TTC549 (cell line): ENCODE results near the gene PRKAR1B.
A peak's percentile ranks its signal among the peaks of the same experiment; 100 is the strongest.
"Not testable (repeated sequence)": the region's sequence is repeated elsewhere in the genome, so short reads cannot be mapped to it uniquely, and the experiment has no call there.

Source experiments
- FAIRE-seq: peaks from 2 replicates; lab custom pipeline; 2012; peaks lifted over from hg19 to GRCh38; lab: Jason Lieb, UNC

Gene PRKAR1B

GRCh38 chr7:644381-645305, 82.4 kb downstream of the PRKAR1B start:
- FAIRE-seq = no peak

DNA sequence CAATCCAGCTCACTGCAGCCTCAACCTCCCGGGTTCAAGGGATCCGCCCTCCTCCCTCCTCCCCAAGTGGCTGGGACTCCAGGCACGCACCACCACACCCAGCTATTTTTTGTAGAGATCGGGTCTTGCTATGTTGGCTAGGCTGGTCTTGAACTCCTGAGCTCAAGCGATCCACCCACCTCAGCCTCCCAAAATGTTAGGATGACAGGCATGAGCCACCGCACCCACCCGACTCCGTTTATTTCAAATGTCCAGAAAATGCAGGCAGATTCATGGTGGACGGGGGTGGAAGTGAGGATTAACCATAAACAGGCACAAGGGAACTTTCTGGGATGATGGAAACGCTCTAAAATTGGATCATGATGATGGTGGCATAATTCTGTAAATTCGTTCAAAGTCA, 85.1 kb downstream of the PRKAR1B start:
- FAIRE-seq = no peak

- FAIRE-seq = peak; percentile 96
These were observed 85.8 kb downstream of the PRKAR1B start for GRCh38 chr7:641269-641671.

DNA sequence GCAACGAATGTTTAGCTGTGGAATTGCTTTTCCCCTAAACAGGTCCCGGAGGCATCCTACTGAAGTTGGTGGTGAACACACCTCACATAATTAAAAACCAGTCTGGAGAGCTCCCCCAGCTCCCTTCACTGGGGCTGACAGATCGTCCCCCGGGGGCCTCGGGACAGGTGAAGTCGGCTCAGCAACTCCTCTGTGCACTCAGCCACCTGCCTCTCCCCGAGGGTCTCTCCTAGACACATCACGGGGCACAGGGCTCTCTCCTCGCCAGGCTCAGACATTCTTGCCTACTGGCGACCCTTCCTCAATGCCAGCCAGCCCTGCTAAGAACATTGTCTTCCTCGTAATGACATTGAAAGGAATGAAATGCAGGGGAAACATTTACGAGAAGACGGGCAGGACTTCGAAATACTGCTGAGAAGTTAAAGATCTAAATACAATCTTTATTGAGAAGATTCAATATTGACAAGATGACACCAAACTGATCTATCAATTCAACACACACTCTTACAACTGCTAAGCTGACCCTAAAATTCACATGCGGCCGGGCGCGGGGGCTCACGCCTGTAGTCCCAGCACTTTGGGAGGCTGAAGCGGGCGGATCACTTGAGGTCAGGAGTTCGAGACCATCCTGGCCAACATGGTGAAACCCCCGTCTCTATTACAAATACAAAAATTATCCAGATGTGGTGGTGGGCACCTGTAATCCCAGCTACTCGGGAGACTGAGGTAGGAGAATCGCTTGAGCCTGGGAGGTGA, 88.6 kb downstream of the PRKAR1B start:
- FAIRE-seq = no peak

- FAIRE-seq = no peak
These were observed 89.3 kb downstream of the PRKAR1B start for GRCh38 chr7:637826-638225.

- no peak for FAIRE-seq
These were observed 90.7 kb downstream of the PRKAR1B start for GRCh38 chr7:636396-636795.

DNA sequence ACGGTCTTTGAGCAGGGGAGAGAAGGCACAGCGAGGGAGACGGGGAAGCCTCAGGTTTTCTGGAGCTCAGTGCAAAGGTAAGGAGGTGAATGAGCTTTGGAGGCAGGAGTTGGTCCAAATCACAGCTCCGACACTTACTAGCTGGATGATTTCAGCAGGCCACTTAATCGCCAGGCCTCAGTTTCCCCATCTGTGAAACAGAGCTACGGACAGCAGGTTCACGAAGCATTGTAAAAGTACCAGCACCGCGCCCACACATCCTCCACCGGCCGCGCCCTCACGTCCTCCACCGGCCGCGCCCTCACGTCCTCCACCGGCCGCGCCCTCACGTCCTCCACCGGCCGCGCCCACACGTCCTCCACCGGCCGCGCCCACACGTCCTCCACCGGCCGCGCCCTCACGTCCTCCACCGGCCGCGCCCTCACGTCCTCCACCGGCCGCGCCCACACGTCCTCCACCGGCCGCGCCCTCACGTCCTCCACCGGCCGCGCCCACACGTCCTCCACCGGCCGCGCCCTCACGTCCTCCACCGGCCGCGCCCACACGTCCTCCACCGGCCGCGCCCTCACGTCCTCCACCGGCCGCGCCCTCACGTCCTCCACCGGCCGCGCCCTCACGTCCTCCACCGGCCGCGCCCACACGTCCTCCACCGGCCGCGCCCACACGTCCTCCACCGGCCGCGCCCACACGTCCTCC, 91.2 kb downstream of the PRKAR1B start:
- not testable (repeated sequence) for FAIRE-seq

DNA sequence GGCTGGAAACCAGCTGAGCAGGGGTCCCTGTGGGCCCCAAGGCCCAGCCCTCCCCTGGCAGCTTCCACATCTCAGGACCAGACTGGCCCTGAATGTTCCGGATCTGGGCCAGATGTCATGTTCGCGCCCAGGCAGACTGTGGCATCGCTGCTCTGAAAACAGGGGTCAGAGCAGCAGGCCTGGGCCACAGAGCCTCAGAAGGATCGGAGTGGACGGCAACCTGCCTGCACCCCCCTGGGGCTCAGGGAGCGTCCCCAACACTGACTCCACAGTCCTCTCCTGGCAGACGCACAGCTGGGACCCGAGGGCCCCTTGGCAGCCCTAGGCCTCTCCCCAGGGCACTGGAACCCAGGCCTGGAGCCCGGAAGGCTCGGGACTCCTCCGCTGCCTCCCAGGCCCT, 91.9 kb downstream of the PRKAR1B start:
- no peak for FAIRE-seq

DNA sequence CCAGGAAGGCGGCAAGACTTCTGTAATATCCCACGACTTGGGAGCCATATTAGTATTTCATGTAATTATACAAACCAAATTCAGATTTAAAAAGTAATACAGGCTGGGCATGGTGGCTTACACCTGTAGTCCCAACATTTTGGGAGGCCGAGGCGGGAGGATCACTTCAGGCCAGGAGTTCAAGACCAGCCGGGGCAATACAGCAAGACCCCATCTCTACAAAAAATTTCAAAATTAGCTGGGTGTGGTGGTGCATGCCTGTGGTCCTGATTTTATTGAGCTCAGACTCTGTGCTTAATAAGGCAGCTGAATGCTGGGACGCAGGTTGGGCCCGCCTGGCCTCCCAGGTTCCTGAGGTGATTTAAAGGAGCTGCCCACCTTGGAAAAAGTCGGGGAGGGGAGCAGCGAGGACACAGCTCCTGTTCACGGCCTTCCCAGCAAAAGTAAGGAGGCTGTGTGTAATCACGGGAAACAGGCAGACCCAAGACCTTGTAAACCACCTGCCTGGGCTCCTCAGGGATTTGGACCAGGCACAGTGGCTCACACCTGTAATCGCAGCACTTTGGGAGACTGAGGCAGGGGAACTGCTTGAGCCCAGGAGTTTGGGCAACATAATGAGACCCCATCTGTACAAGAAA, 93.6 kb downstream of the PRKAR1B start:
- no peak for FAIRE-seq

- FAIRE-seq = no peak
These were observed 94.3 kb downstream of the PRKAR1B start for GRCh38 chr7:632831-633210.

DNA sequence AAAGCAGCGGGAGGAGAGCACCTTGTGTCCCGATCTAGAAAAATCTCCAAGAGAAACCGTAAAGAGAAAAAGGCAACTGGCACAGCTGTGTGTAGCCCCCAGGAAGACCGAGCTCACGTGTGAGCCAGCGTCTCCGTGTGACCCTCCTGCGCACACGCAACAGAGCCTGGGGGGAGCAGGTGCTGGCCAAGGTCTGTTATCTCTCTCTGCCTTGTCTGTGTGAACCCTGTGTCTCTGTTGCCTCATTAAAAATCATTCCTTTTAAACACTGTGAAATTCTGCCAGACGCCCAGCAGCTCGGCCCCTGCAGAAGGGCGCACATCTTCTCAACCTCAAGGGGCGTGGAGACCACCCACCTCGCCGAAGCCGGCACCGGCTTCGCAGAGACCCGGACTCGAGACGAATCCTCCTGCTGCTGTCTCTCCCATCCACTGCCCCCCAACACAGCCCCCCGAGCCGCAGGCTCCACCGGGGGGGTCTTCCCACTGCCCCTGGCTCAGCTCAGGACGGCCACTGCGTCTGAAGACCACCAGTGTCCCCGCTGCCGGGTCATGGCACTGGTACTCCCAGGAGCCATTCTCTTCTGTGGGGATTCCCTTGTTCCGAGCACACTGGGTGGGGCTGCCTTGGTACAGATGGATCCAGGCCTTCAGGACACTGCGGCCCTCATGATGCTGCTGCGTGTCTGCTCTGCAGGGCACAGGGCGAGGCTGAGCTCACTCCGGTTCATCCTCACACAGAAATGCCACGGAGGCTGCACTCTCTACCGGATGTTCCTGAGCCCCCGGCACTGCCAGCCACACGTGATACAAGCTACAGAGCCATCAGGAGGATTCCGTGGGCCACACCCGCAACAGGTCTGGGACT, 94.9 kb downstream of the PRKAR1B start:
- FAIRE-seq = no peak

- FAIRE-seq = no peak
These were observed 95.8 kb downstream of the PRKAR1B start for GRCh38 chr7:631291-631711.

DNA sequence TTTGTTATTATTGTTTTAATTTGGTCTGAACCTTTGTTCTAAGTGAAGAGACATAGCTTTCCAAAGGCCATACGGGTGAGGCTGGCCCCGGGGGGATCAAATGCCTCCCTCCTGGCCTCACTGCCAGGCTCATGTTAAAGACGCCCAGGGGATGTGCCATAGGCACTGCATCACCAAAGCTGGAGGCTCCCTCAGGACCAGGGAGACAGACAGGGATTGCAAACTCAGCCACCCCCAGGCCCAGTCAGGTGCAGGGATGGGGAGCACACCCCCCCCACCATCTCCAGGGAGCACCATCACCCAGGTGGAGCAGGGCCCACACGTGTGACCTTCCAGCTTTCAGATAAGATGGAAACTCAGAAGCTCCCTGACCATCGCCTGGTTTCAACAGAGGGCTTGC, 96.5 kb downstream of the PRKAR1B start:
- FAIRE-seq = no peak

DNA sequence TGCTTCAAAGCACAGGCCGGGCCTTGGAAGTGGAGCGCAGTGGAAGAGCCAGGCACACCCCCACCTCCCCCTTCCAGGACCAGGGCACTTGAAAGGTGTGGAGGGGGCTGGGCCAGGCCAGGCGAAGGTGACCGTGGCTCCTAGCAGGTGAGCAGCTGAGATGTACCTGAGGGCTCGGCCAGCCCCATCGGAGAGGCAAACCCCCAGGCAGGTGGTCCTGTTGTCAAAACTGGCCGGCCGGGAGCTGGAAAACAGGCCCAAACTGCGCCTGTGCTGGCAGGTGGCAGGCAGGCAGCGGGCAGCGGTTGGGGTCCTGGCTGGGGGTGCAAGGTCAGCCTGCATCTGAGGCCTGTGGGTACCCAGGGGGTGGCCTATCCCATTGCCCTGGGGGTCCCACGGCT, 97.0 kb downstream of the PRKAR1B start:
- no peak for FAIRE-seq

DNA sequence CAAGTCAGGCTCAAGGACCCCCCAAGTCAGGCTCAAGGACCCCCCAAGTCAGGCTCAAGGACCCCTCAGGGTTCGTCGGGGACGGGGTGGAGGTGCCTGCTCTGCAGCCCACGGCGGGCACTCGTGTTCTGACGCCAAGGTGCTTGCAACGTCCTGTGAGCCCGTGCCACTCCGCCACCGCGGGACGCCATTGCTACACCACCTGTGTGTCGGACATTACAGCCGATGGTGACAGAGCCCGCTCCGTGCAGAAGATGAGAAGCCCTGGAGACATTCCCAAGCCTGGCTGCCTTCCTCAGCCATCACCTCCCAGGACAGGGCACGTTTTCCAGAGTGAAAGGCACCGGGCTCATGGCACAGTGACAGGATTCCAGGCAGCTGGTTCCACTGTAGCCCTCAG, 98.3 kb downstream of the PRKAR1B start:
- no peak for FAIRE-seq

GRCh38 chr7:628402-628763, 98.7 kb downstream of the PRKAR1B start:
- no peak for FAIRE-seq

GRCh38 chr7:627661-628401, 99.2 kb downstream of the PRKAR1B start:
- no peak for FAIRE-seq

DNA sequence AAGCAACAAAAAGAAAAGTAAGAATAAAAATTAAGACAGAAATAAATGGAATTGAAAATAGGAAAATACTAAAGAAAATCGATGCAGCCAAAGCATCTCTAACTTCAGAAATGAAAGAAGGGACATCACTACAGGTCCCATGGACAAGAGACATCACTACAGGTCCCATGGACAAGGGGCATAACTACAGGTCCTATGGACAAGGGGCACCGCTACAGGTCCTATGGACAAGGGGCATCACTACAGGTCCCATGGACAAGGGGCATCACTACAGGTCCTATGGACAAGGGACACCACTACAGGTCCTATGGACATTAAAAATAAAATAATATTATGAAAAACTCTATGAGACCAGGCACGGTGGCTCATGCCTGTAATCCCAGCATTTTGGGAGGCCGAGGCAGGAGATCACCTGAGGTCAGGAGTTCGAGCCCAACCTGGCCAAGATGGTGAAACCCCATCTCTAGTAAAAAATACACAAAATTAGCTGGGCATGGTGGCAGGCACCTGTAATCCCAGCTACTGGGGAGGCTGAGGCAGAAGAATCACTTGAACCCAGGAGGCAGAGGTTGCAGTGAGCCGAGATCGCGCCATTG, 101.6 kb downstream of the PRKAR1B start:
- no peak for FAIRE-seq

- FAIRE-seq = no peak
These were observed 103.6 kb downstream of the PRKAR1B start for GRCh38 chr7:623464-623863.

GRCh38 chr7:621572-622285, 105.4 kb downstream of the PRKAR1B start:
- FAIRE-seq = no peak
